NCI-H1694 treated with DMSO at 0.1 percent for 48 hours (cell line): ENCODE measurements around the gene WT1.
"Not testable (repeated sequence)": the region's sequence is repeated elsewhere in the genome, so short reads cannot be mapped to it uniquely, and the experiment has no call there.

Source experiments
- DNase-seq: peaks from one replicate; lab custom pipeline; 2025; lab: John Stamatoyannopoulos, UW

The WT1 gene

GRCh38 chr11:32387411-32387810 lies 47.9 kb downstream of the WT1 start:
- no peak for DNase-seq

GRCh38 chr11:32386770-32387377 lies 48.5 kb downstream of the WT1 start:
- DNase-seq: no peak

GRCh38 chr11:32385998-32386397 lies 49.3 kb downstream of the WT1 start:
- DNase-seq: no peak

- no peak for DNase-seq
Observed at GRCh38 chr11:32382339-32383049, 52.8 kb downstream of the WT1 start.

- DNase-seq: no peak
Observed at GRCh38 chr11:32381179-32381578, 54.2 kb downstream of the WT1 start.

DNA sequence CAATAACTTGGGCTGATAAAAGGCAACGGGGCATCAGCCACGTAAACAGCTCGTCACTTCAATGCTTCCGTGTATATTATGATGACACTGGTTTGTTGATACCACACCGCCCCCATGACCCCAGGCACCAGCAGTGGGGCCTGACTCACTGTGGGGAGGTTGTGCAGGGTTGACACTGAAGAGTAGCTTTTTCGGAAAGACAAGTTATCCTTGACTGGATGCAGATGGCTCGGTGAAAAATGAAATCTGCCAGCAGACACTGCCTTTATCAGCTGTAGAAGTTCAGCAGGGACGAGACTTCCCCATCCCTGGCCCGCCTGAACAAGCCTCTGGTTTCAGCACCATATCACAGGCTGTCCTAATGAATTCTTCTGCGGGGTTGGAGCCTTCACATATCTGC lies 55.6 kb downstream of the WT1 start:
- DNase-seq: no peak

DNA sequence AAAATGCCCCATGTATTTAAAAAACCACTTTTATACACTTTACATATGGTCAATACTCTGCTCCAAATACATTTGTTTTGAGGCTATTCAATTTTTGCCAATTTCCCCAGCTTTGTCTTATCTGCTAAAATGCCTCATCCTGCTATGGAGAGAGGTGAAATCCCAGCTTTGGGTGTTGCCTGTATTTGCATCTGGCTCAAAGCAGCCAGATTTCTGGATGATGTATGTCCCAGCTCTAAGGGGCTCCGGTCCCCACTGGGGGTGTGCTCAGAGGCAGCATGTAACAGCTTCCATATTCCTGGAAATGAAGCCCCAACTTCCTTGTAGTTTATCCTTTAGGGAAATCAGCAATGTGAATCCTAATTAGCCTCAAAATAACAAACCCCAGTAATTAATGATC lies 59.5 kb downstream of the WT1 start:
- DNase-seq: no peak

DNA sequence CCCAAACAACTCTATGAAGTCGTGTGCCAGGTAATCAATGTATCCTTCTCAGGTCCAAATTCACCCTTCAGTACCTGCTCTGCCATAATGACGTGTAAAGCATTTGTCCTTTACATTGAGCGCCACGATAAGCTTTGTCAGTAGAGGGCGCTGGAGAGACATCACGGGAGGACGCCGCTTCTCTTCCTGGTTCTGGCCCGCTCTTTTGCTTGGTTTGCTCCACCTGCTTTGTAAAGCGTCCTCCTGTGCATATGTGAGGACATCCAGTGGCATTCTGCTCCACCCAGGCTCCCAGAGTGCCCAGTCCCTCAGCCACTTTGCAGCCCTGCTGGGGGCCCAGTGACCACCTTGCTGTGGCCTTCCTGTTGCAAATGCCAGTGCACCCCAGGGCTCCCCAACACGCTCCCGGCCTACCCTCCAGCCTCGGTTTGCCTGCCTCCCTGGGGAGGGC lies 61.1 kb downstream of the WT1 start:
- peak; percentile 10 for DNase-seq

GRCh38 chr11:32369987-32370386 lies 65.4 kb downstream of the WT1 start:
- DNase-seq: not testable (repeated sequence)

GRCh38 chr11:32366666-32367065 lies 68.7 kb downstream of the WT1 start:
- no peak for DNase-seq

GRCh38 chr11:32365192-32365591 lies 70.1 kb downstream of the WT1 start:
- no peak for DNase-seq

DNA sequence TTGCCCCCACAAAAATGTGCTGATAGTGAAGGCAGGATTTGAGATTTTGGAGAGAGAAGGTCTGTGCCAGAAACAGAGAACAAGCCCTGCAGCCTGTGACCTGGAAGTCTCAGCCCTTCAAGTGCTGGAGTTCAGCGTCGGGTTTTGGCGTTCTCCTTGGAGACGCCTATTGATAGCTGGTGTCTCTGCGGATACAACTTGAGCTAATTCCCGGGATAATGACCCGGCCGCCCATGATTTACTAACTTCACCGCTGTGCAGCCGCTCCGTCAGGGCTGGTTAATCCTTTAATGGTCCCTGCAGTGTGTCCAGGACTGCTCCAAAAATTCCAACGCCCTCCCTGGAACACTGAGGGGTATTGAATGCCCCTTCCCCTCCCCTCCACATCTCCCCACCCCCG lies 76.6 kb downstream of the WT1 start:
- no peak for DNase-seq

DNA sequence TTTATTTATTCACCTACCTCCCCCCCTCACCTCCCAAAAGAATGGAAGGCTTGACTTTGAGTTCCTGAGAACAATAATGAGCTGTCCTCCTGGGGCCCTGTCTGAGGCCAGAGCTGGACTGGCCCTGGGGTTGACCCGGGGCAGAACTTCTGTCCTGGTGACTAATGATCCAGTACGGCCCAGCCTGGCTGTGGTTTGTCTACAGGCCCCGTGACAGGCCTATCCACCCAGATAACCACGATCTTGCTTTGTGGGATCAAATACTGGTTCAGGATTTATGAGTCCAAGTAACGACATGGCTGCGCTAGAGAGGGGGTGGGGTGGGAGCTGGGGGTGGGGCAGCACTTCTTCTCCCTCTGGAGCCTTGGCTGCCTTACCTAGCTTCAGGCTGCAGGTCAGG lies 81.5 kb downstream of the WT1 start:
- no peak for DNase-seq

- no peak for DNase-seq
Observed at GRCh38 chr11:32348502-32348901, 86.8 kb downstream of the WT1 start.

- DNase-seq: no peak
Observed at GRCh38 chr11:32344946-32345345, 90.4 kb downstream of the WT1 start.

- DNase-seq: no peak
Observed at GRCh38 chr11:32343325-32344008, 91.9 kb downstream of the WT1 start.

DNA sequence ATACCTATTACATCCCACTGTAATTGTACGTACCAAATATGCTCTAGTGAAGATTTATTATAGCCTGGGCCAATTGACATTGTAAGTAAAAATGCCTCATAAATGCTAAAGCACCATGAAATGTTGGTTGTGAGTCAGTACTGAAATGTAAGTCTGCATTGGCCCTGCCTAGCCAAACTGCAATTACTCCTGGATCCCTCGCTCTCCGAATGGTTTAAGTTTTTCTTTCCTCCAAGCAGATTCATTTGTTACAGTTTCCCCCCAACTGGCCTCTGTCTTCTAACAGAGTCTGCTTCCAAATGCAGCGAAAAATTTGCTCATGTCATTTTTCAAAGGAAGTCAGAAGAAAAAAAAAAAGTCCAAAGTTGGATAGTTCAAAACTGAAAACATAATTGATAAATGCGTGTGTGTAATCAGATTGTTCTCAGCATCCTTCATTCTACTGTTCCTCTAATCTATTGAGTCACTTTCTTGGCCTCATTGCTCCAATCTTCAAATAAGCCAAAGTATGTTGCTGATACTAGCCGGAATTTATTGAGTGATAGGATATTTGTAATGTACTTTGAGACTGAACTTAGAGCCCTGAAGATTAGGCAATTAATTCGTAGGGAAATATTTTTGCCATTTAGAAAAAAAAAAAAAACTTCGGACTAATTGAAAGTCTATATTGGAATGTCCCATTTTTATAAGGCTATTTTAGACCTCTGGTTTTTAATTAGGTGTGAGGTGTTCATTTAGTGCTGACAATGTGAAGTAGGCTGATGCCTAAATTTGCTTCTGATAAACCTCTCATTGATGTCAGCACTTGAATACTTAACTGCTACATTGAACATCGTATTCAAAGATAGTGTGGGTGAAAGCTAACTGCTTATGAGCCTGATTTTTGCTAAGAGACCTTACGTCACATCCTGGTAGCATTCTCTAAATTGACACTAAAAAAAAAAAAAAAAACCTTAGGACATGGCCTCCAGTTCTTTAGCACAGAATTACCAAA lies 93.4 kb downstream of the WT1 start:
- DNase-seq: no peak

DNA sequence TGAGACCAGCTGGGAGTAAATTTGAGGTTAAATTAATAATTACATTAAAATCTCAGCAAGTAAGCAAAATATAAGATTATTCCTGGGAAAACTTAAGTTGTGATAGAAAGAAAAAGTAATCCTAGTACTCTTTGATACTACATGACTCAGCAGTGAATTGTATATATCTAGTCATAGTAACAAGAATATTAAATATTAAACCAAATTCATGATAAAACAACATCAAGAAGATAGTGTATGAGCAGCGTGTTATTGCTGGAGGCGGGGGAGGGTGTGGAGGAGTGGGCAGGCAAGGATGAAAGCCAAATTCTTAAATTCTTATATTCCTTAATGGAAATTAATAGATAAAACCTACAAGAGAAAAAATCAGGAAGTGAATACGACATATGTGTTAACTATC lies 95.2 kb downstream of the WT1 start:
- DNase-seq: no peak
